WTC11 (cell line): ENCODE data around the gene HYAL2.

Experiments
- CTCF ChIP-seq: fragments of 200-600 bp; IDR thresholded peaks from 2 replicates; pipeline ENCODE4 v1.8.0; 2022; ENCODE audit warnings: antibody characterized with exemption
- NR1H2 ChIP-seq: sonication (generic); formaldehyde crosslinking; IDR thresholded peaks from 2 replicates; pipeline ENCODE4 v1.9.0; 2021; ENCODE audit warnings: mild to moderate bottlenecking, moderate library complexity, missing genetic modification reagents

GRCh38 chr3:50365080-50365841, 42.7 kb upstream of the HYAL2 start:
- TF ChIP-seq CTCF (no peak), NR1H2 (CRISPR knock-in tag) (no peak)
